ENCODE results near the gene SNAPC5.

SNAPC5 gene

DNA sequence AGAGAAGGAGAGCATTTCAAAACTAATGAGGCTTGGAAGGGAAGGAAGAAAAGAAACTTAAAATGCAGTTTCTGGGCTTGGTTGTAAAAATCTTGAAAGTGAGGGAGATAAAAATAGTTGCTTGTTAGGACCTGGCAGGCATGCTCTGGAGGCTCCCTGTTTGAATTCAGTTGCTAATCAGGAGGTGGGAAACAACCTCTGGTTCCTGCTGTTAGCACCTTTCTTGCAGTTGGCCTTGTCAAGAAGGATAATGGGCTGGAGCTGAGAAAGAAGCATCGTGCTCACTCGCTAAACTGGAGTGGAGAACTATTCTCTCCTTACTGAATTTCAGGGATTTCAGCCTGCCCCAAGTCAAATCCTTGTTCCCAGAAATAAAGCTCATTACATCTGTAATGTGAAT, 23.4 kb downstream of the SNAPC5 start:
- TF ChIP-seq NFIC (IDR thresholded peaks at IDR 0.05) (no peak), TEAD4 (IDR thresholded peaks at IDR 0.05) (no peak), ZBTB7A (IDR thresholded peaks at IDR 0.05; ENCODE audit: low read depth) (no peak), CREB1 (IDR thresholded peaks at IDR 0.05; ENCODE audit: low read depth) (no peak), EP300 (IDR thresholded peaks at IDR 0.05; ENCODE audit: borderline replicate concordance) (no peak), FOXM1 (IDR thresholded peaks at IDR 0.05; ENCODE audit: borderline replicate concordance, low read depth) (no peak), YY1 (IDR thresholded peaks at IDR 0.05; ENCODE audit: low read depth) (no peak), RAD21 (IDR thresholded peaks at IDR 0.05; ENCODE audit: low read depth) (no peak), CEBPB (IDR thresholded peaks at IDR 0.05) (no peak), TAF1 (IDR thresholded peaks at IDR 0.05; ENCODE audit: low read depth) (no peak), EGR1 (IDR thresholded peaks at IDR 0.05) (no peak), TCF12 (IDR thresholded peaks at IDR 0.05; ENCODE audit: low read depth) (no peak)
- TF ChIP-seq, protein P1, sequence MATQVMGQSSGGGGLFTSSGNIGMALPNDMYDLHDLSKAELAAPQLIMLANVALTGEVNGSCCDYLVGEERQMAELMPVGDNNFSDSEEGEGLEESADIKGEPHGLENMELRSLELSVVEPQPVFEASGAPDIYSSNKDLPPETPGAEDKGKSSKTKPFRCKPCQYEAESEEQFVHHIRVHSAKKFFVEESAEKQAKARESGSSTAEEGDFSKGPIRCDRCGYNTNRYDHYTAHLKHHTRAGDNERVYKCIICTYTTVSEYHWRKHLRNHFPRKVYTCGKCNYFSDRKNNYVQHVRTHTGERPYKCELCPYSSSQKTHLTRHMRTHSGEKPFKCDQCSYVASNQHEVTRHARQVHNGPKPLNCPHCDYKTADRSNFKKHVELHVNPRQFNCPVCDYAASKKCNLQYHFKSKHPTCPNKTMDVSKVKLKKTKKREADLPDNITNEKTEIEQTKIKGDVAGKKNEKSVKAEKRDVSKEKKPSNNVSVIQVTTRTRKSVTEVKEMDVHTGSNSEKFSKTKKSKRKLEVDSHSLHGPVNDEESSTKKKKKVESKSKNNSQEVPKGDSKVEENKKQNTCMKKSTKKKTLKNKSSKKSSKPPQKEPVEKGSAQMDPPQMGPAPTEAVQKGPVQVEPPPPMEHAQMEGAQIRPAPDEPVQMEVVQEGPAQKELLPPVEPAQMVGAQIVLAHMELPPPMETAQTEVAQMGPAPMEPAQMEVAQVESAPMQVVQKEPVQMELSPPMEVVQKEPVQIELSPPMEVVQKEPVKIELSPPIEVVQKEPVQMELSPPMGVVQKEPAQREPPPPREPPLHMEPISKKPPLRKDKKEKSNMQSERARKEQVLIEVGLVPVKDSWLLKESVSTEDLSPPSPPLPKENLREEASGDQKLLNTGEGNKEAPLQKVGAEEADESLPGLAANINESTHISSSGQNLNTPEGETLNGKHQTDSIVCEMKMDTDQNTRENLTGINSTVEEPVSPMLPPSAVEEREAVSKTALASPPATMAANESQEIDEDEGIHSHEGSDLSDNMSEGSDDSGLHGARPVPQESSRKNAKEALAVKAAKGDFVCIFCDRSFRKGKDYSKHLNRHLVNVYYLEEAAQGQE (IDR thresholded peaks at IDR 0.05; ENCODE audit: low read depth): no peak
- TF ChIP-seq, protein P2, sequence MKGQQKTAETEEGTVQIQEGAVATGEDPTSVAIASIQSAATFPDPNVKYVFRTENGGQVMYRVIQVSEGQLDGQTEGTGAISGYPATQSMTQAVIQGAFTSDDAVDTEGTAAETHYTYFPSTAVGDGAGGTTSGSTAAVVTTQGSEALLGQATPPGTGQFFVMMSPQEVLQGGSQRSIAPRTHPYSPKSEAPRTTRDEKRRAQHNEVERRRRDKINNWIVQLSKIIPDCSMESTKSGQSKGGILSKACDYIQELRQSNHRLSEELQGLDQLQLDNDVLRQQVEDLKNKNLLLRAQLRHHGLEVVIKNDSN (IDR thresholded peaks at IDR 0.05): no peak
- TF ChIP-seq, protein P3, sequence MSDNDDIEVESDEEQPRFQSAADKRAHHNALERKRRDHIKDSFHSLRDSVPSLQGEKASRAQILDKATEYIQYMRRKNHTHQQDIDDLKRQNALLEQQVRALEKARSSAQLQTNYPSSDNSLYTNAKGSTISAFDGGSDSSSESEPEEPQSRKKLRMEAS (IDR thresholded peaks at IDR 0.05): no peak

DNA sequence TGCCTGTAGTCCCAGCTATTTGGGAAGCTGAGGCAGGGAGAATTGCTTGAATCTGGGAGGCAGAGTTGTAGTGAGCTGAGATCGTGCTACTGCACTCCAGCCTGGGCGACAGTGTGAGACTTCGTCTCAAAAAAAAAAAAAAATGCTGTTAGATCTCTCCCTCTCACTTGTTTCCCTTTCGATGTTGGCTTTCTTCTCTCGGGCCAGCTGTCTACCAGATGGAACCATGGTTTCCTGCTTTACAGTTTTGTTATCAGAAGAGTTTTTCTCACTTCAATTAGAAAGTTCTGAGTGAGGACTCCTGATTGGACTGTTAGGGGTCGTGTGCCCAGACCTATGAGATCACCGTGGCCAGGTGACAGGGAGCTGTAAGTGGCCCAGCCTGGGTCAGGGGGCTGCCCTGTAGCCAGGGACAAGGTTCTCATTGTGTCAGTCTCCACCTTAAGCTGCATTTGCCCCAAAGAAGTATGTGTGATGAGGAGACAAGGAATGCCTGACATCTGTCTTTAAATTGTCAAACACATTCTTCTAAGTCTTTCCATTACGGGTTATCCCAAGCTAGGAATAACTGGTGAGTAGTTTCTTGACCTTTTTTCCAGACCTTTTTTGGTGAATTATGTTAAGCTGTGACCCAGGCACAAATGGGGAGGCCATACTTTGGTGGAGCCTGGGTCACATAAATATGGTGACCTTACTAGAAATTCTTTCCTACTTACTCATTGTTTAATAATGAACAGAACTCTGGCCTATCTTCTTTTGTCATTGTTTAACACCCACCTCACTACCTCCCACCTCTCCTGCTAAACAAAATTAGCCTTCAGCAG, 25.2 kb downstream of the SNAPC5 start:
- no peak for TF ChIP-seq TAF1 (IDR thresholded peaks at IDR 0.05; ENCODE audit: low read depth)
- no peak for TF ChIP-seq TEAD4 (IDR thresholded peaks at IDR 0.05)
- TF ChIP-seq, protein P2 (IDR thresholded peaks at IDR 0.05): no peak
- no peak for TF ChIP-seq TCF12 (IDR thresholded peaks at IDR 0.05; ENCODE audit: low read depth)
- TF ChIP-seq, protein P1 (IDR thresholded peaks at IDR 0.05; ENCODE audit: low read depth): no peak

DNA sequence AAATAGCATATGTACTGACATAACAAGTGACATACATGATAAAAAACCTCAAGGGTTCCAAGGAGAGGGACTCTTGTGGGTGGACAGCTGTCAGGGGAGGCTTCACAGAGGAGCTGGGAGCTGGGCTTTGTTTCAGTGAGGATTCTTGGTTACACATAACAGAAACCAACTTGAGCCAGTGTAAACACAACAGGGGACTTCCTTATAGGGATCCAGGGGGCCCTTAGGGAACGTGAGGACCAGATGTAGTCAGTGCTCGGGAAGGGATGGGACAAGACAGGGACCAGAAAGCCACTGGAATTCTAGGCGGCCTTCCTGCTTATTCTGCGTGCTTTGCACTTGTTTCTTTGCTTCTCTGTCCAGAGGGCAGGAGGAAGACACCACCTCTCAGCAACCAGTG, 34.9 kb downstream of the SNAPC5 start:
- TF ChIP-seq EP300 (IDR thresholded peaks at IDR 0.05; ENCODE audit: borderline replicate concordance): no peak
- TF ChIP-seq, protein P1 (IDR thresholded peaks at IDR 0.05; ENCODE audit: low read depth): no peak
- TF ChIP-seq, protein P2 (IDR thresholded peaks at IDR 0.05): no peak
- no peak for TF ChIP-seq TEAD4 (IDR thresholded peaks at IDR 0.05)
- TF ChIP-seq NFIC (IDR thresholded peaks at IDR 0.05): no peak
- TF ChIP-seq, protein P3 (IDR thresholded peaks at IDR 0.05): no peak
- TF ChIP-seq TAF1 (IDR thresholded peaks at IDR 0.05; ENCODE audit: low read depth): no peak
- no peak for TF ChIP-seq CEBPB (IDR thresholded peaks at IDR 0.05)
- TF ChIP-seq FOXM1 (IDR thresholded peaks at IDR 0.05; ENCODE audit: borderline replicate concordance, low read depth): no peak
- no peak for TF ChIP-seq EGR1 (IDR thresholded peaks at IDR 0.05)
- TF ChIP-seq TCF12 (IDR thresholded peaks at IDR 0.05; ENCODE audit: low read depth): no peak
- TF ChIP-seq CREB1 (IDR thresholded peaks at IDR 0.05; ENCODE audit: low read depth): no peak
- TF ChIP-seq YY1 (IDR thresholded peaks at IDR 0.05; ENCODE audit: low read depth): no peak
- TF ChIP-seq ZBTB7A (IDR thresholded peaks at IDR 0.05; ENCODE audit: low read depth): no peak
- TF ChIP-seq RAD21 (IDR thresholded peaks at IDR 0.05; ENCODE audit: low read depth): no peak

DNA sequence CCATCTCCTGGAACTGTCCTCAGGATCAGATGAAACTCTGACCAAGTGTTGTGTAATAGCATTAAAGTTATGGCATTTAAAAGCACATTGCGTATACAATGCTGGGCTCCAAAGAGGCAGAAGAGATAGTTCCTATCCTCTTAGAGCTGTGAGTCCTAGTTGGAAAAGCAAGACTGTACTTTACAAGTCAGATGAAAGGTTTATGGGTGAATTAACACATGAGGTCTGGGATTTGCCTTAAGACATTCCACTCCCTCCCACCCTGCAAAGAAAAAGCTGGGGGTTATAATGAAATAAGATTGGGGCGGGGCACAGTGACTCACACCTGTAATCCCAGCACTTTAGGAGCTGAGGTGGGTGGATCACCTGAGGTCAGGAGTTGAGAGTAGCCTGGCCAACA, 35.6 kb downstream of the SNAPC5 start:
- TF ChIP-seq YY1 (IDR thresholded peaks at IDR 0.05; ENCODE audit: low read depth) (no peak), CEBPB (IDR thresholded peaks at IDR 0.05) (peak; percentile 54)

Data from Ishikawa (cell line).